ENCODE measurements around the gene SH2D3C.

SH2D3C gene

DNA sequence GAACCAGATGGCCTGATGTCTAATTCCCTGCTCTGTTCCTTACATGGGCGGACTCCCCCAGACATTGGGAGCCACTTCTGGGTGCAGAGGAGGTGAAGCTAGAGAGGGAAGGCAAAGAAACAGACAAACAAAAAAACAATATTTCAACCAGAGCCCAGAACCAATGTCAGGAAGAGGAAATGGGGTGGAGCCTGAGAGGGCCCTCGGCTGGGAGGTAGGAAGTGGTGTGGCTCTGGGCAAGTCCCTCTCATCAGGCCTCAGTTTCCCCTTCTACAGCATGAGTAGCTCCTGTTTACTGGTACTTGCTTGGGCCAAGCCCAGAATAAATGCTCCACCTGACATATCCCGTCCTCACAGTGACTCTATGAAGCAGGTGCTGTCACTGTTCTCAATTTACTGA, 11.1 kb downstream of the SH2D3C start:
- Histone ChIP-seq H3K4me3 (ENCODE audit: low read length) (no peak overlapping the region), H2BK5ac (ENCODE audit: low read length) (no peak overlapping the region), H3K23ac (ENCODE audit: low read length) (no peak overlapping the region), H3K79me2 (ENCODE audit: control insufficient read depth, insufficient read depth, low read length) (no peaks in the 10 kb centered on the region), H2BK15ac (replicated peaks; ENCODE audit: low read depth) (no peak overlapping the region), H3K4me2 (ENCODE audit: low read length) (no peak overlapping the region), H2BK120ac (ENCODE audit: low read depth, low read length) (no peak overlapping the region), H4K8ac (ENCODE audit: low read depth, low read length) (no peak overlapping the region), H3K27me3 (ENCODE audit: insufficient read depth, low read length, poor library complexity) (no peaks in the 10 kb centered on the region), H3K4me1 (ENCODE audit: control insufficient read depth, low read depth, low read length) (peaks cover 6% of the 10 kb centered on the region), H3K9ac (ENCODE audit: low read length) (no peak overlapping the region), H3K56ac (ENCODE audit: low read length) (no peak overlapping the region), H3K27ac (ENCODE audit: low read depth, low read length) (no peak overlapping the region), H2AK5ac (ENCODE audit: low read length) (no peak overlapping the region), H3K36me3 (ENCODE audit: control insufficient read depth, insufficient read depth, low read length) (no peaks in the 10 kb centered on the region), H3K18ac (ENCODE audit: low read length) (no peak overlapping the region), H3K79me1 (ENCODE audit: low read length) (no peaks in the 10 kb centered on the region), H4K5ac (ENCODE audit: low read length) (no peak overlapping the region), H3K4ac (ENCODE audit: low read depth, low read length) (no peak overlapping the region)
- DNase-seq: no peak
- no CpG with 5 or more reads among the region's 3 CpGs for WGBS (ENCODE audit: extremely low coverage, insufficient coverage, low lambda C conversion rate)

DNA sequence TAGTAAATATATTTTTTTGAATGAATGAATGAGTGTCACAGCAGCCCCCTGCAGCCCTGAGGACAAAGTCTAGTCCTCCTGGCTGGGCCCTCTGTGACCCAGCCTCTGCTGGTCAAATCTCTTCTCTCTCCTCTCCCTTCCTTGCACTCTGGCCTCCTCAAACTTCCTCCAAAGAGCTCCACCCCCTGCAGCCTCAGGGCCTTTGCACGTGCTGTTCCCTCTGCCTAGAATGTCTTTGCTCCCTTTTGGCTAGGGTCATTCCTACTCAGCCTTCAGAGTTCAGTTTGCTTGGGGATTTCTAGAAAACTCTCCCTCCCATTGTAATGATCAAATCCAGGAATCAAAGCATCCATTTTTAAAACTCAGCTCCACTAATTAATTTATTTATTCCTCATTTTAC, 13.0 kb downstream of the SH2D3C start:
- H2BK5ac ChIP-seq (ENCODE audit: low read length): no peak overlapping the region
- no peak overlapping the region for H3K4me2 ChIP-seq (ENCODE audit: low read length)
- H2BK15ac ChIP-seq (replicated peaks; ENCODE audit: low read depth): no peak overlapping the region
- WGBS (ENCODE audit: extremely low coverage, insufficient coverage, low lambda C conversion rate): no CpG with 5 or more reads among the region's 1 CpG
- H4K5ac ChIP-seq (ENCODE audit: low read length): no peak overlapping the region
- H3K56ac ChIP-seq (ENCODE audit: low read length): no peak overlapping the region
- no peak for DNase-seq
- H3K18ac ChIP-seq (ENCODE audit: low read length): no peak overlapping the region
- H3K23ac ChIP-seq (ENCODE audit: low read length): no peak overlapping the region
- no peaks in the 10 kb centered on the region for H3K36me3 ChIP-seq (ENCODE audit: control insufficient read depth, insufficient read depth, low read length)
- H3K9ac ChIP-seq (ENCODE audit: low read length): no peak overlapping the region
- H3K27me3 ChIP-seq (ENCODE audit: insufficient read depth, low read length, poor library complexity): no peaks in the 10 kb centered on the region
- H3K27ac ChIP-seq (ENCODE audit: low read depth, low read length): no peak overlapping the region
- peaks cover 2% of the 10 kb centered on the region for H3K4me1 ChIP-seq (ENCODE audit: control insufficient read depth, low read depth, low read length)
- H3K4me3 ChIP-seq (ENCODE audit: low read length): no peak overlapping the region
- H3K79me1 ChIP-seq (ENCODE audit: low read length): no peaks in the 10 kb centered on the region
- no peaks in the 10 kb centered on the region for H3K79me2 ChIP-seq (ENCODE audit: control insufficient read depth, insufficient read depth, low read length)
- H2BK120ac ChIP-seq (ENCODE audit: low read depth, low read length): no peak overlapping the region
- no peak overlapping the region for H3K4ac ChIP-seq (ENCODE audit: low read depth, low read length)
- no peak overlapping the region for H2AK5ac ChIP-seq (ENCODE audit: low read length)
- no peak overlapping the region for H4K8ac ChIP-seq (ENCODE audit: low read depth, low read length)

DNA sequence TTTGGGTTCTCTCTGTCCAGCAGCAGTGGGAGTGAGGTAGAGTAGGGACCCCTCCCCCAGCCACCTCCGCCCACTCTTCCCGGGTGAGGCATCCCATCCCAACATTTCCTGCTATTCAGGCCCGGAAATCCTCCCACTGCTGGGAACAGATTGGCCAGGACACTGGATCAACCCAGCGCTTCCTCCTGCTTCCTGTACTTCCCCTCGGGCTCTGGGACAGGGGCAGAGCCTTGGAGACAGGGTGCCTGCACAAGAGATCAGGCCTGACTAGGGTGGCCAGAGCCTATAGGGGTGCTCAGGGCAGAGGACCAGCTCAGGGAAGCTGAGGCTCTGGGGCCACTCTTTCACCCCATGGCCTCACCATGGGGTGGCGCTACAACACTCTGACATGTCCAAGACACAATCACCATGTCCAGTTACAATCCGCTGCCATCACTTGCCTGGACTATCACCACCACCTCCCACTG, 14.5 kb downstream of the SH2D3C start:
- no peaks in the 10 kb centered on the region for H3K79me1 ChIP-seq (ENCODE audit: low read length)
- no peak overlapping the region for H3K4me2 ChIP-seq (ENCODE audit: low read length)
- no CpG with 5 or more reads among the region's 7 CpGs for WGBS (ENCODE audit: extremely low coverage, insufficient coverage, low lambda C conversion rate)
- H3K36me3 ChIP-seq (ENCODE audit: control insufficient read depth, insufficient read depth, low read length): no peaks in the 10 kb centered on the region
- no peak overlapping the region for H3K18ac ChIP-seq (ENCODE audit: low read length)
- H2BK15ac ChIP-seq (replicated peaks; ENCODE audit: low read depth): no peak overlapping the region
- H4K8ac ChIP-seq (ENCODE audit: low read depth, low read length): no peak overlapping the region
- H2AK5ac ChIP-seq (ENCODE audit: low read length): no peak overlapping the region
- H4K5ac ChIP-seq (ENCODE audit: low read length): no peak overlapping the region
- peaks cover 2% of the 10 kb centered on the region for H3K4me1 ChIP-seq (ENCODE audit: control insufficient read depth, low read depth, low read length)
- no peaks in the 10 kb centered on the region for H3K79me2 ChIP-seq (ENCODE audit: control insufficient read depth, insufficient read depth, low read length)
- DNase-seq: peak; percentile 67
- H3K27ac ChIP-seq (ENCODE audit: low read depth, low read length): no peak overlapping the region
- H3K27me3 ChIP-seq (ENCODE audit: insufficient read depth, low read length, poor library complexity): no peaks in the 10 kb centered on the region
- H3K4me3 ChIP-seq (ENCODE audit: low read length): no peak overlapping the region
- H3K4ac ChIP-seq (ENCODE audit: low read depth, low read length): no peak overlapping the region
- H3K23ac ChIP-seq (ENCODE audit: low read length): no peak overlapping the region
- peak overlapping the region; percentile 46 for H3K56ac ChIP-seq (ENCODE audit: low read length)
- no peak overlapping the region for H2BK120ac ChIP-seq (ENCODE audit: low read depth, low read length)
- H2BK5ac ChIP-seq (ENCODE audit: low read length): no peak overlapping the region
- no peak overlapping the region for H3K9ac ChIP-seq (ENCODE audit: low read length)

DNA sequence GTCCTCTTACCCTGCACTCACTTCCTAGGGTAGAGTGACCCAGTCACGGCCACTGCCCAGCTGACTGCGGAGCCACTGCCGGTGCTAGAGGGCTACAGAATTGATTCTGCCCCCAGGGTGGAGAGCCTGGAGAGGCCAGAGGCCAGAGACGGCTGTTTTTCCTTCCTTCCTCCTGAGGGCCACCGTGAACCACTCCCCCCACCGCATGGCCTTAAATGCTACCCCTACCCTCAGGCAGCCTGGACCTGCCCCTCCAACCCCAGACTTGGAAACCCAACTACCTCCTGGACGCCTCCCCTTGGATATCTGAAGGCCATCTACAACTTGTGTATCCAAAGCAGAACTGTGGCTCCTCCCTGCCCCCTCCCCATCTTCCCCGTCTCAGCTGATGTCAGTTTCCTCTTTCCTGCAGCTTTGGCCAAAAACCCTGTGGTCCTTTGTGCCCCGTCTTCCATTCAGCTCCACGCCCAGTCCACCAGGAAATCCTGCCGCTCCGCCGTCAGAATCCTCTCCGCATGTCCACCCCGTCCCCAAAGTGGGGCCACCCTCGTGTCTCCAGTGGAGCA, 16.3 kb downstream of the SH2D3C start:
- H3K9ac ChIP-seq (ENCODE audit: low read length): no peak overlapping the region
- H2BK120ac ChIP-seq (ENCODE audit: low read depth, low read length): no peak overlapping the region
- no CpG with 5 or more reads among the region's 16 CpGs for WGBS (ENCODE audit: extremely low coverage, insufficient coverage, low lambda C conversion rate)
- H2BK15ac ChIP-seq (replicated peaks; ENCODE audit: low read depth): no peak overlapping the region
- no peak overlapping the region for H3K27ac ChIP-seq (ENCODE audit: low read depth, low read length)
- H3K79me1 ChIP-seq (ENCODE audit: low read length): no peaks in the 10 kb centered on the region
- H4K5ac ChIP-seq (ENCODE audit: low read length): no peak overlapping the region
- H3K27me3 ChIP-seq (ENCODE audit: insufficient read depth, low read length, poor library complexity): no peaks in the 10 kb centered on the region
- no peaks in the 10 kb centered on the region for H3K36me3 ChIP-seq (ENCODE audit: control insufficient read depth, insufficient read depth, low read length)
- H3K23ac ChIP-seq (ENCODE audit: low read length): no peak overlapping the region
- H3K18ac ChIP-seq (ENCODE audit: low read length): peak overlapping the region; percentile 9
- no peak overlapping the region for H3K4me2 ChIP-seq (ENCODE audit: low read length)
- H3K4me3 ChIP-seq (ENCODE audit: low read length): no peak overlapping the region
- no peak overlapping the region for H3K4ac ChIP-seq (ENCODE audit: low read depth, low read length)
- H2AK5ac ChIP-seq (ENCODE audit: low read length): no peak overlapping the region
- peak overlapping the region; percentile 65 for H3K56ac ChIP-seq (ENCODE audit: low read length)
- no peak overlapping the region for H4K8ac ChIP-seq (ENCODE audit: low read depth, low read length)
- DNase-seq: peak; percentile 50
- no peak overlapping the region for H2BK5ac ChIP-seq (ENCODE audit: low read length)
- H3K79me2 ChIP-seq (ENCODE audit: control insufficient read depth, insufficient read depth, low read length): no peaks in the 10 kb centered on the region
- peaks cover 2% of the 10 kb centered on the region for H3K4me1 ChIP-seq (ENCODE audit: control insufficient read depth, low read depth, low read length)

- Histone ChIP-seq H3K79me1 (ENCODE audit: low read length) (no peaks in the 10 kb centered on the region), H2BK120ac (ENCODE audit: low read depth, low read length) (no peak overlapping the region), H3K23ac (ENCODE audit: low read length) (no peak overlapping the region), H3K27ac (ENCODE audit: low read depth, low read length) (no peak overlapping the region), H3K4me1 (ENCODE audit: control insufficient read depth, low read depth, low read length) (peaks cover 2% of the 10 kb centered on the region), H3K56ac (ENCODE audit: low read length) (no peak overlapping the region), H3K79me2 (ENCODE audit: control insufficient read depth, insufficient read depth, low read length) (no peaks in the 10 kb centered on the region), H3K4me3 (ENCODE audit: low read length) (no peak overlapping the region), H4K8ac (ENCODE audit: low read depth, low read length) (no peak overlapping the region), H2BK15ac (replicated peaks; ENCODE audit: low read depth) (no peak overlapping the region), H2BK5ac (ENCODE audit: low read length) (no peak overlapping the region), H4K5ac (ENCODE audit: low read length) (no peak overlapping the region), H2AK5ac (ENCODE audit: low read length) (no peak overlapping the region), H3K9ac (ENCODE audit: low read length) (no peak overlapping the region), H3K18ac (ENCODE audit: low read length) (no peak overlapping the region), H3K27me3 (ENCODE audit: insufficient read depth, low read length, poor library complexity) (no peaks in the 10 kb centered on the region), H3K4me2 (ENCODE audit: low read length) (no peak overlapping the region), H3K36me3 (ENCODE audit: control insufficient read depth, insufficient read depth, low read length) (no peaks in the 10 kb centered on the region), H3K4ac (ENCODE audit: low read depth, low read length) (no peak overlapping the region)
- no CpG with 5 or more reads among the region's 5 CpGs for WGBS (ENCODE audit: extremely low coverage, insufficient coverage, low lambda C conversion rate)
- peak; percentile 54 for DNase-seq
These were observed 16.9 kb downstream of the SH2D3C start for GRCh38 chr9:127761491-127761956.

- H2BK15ac ChIP-seq (replicated peaks; ENCODE audit: low read depth): no peak overlapping the region
- H3K56ac ChIP-seq (ENCODE audit: low read length): no peak overlapping the region
- H3K79me2 ChIP-seq (ENCODE audit: control insufficient read depth, insufficient read depth, low read length): no peaks in the 10 kb centered on the region
- no peak overlapping the region for H3K4me2 ChIP-seq (ENCODE audit: low read length)
- H3K4ac ChIP-seq (ENCODE audit: low read depth, low read length): no peak overlapping the region
- H4K5ac ChIP-seq (ENCODE audit: low read length): no peak overlapping the region
- H3K9ac ChIP-seq (ENCODE audit: low read length): no peak overlapping the region
- no peaks in the 10 kb centered on the region for H3K36me3 ChIP-seq (ENCODE audit: control insufficient read depth, insufficient read depth, low read length)
- H3K23ac ChIP-seq (ENCODE audit: low read length): no peak overlapping the region
- no peak overlapping the region for H2BK5ac ChIP-seq (ENCODE audit: low read length)
- H3K4me3 ChIP-seq (ENCODE audit: low read length): no peak overlapping the region
- no peak for DNase-seq
- no peak overlapping the region for H2BK120ac ChIP-seq (ENCODE audit: low read depth, low read length)
- no peak overlapping the region for H3K27ac ChIP-seq (ENCODE audit: low read depth, low read length)
- H3K18ac ChIP-seq (ENCODE audit: low read length): no peak overlapping the region
- no peaks in the 10 kb centered on the region for H3K79me1 ChIP-seq (ENCODE audit: low read length)
- peaks cover 2% of the 10 kb centered on the region for H3K4me1 ChIP-seq (ENCODE audit: control insufficient read depth, low read depth, low read length)
- H3K27me3 ChIP-seq (ENCODE audit: insufficient read depth, low read length, poor library complexity): no peaks in the 10 kb centered on the region
- no CpG with 5 or more reads among the region's 5 CpGs for WGBS (ENCODE audit: extremely low coverage, insufficient coverage, low lambda C conversion rate)
- H2AK5ac ChIP-seq (ENCODE audit: low read length): no peak overlapping the region
- H4K8ac ChIP-seq (ENCODE audit: low read depth, low read length): no peak overlapping the region
These were observed 17.4 kb downstream of the SH2D3C start for GRCh38 chr9:127761061-127761460.

All from mesendoderm (in vitro differentiated cells).